ENCODE measurements around the gene UBE2V1.
"Not testable (repeated sequence)": the region's sequence is repeated elsewhere in the genome, so short reads cannot be mapped to it uniquely, and the experiment has no call there.

UBE2V1 gene

GRCh38 chr20:50137702-50138101 is 24.8 kb upstream of the UBE2V1 start:
- DNase-seq, result not testable (repeated sequence)

GRCh38 chr20:50136822-50137599 is 24.1 kb upstream of the UBE2V1 start:
- DNase-seq, result no peak

GRCh38 chr20:50135157-50135556 is 22.2 kb upstream of the UBE2V1 start:
- DNase-seq, result not testable (repeated sequence)

- DNase-seq, result no peak
Observed at GRCh38 chr20:50133474-50134217, 20.7 kb upstream of the UBE2V1 start.

GRCh38 chr20:50133041-50133440 is 20.1 kb upstream of the UBE2V1 start:
- no peak for DNase-seq

GRCh38 chr20:50130995-50131394 is 18.0 kb upstream of the UBE2V1 start:
- no peak for DNase-seq

- DNase-seq, result no peak
Observed at GRCh38 chr20:50130356-50130723, 17.4 kb upstream of the UBE2V1 start.

- no peak for DNase-seq
Observed at GRCh38 chr20:50129662-50130355, 16.9 kb upstream of the UBE2V1 start.

GRCh38 chr20:50128520-50128905 is 15.6 kb upstream of the UBE2V1 start:
- DNase-seq, result no peak

GRCh38 chr20:50127587-50128519 is 14.9 kb upstream of the UBE2V1 start:
- no peak for DNase-seq

GRCh38 chr20:50126662-50127061 is 13.7 kb upstream of the UBE2V1 start:
- DNase-seq, result no peak

- DNase-seq, result no peak
Observed at GRCh38 chr20:50125279-50125678, 12.3 kb upstream of the UBE2V1 start.

- no peak for DNase-seq
Observed at GRCh38 chr20:50124496-50124895, 11.5 kb upstream of the UBE2V1 start.

- no peak for DNase-seq
Observed at GRCh38 chr20:50123418-50123817, 10.5 kb upstream of the UBE2V1 start.

GRCh38 chr20:50122763-50123162 is 9.8 kb upstream of the UBE2V1 start:
- DNase-seq, result no peak

GRCh38 chr20:50121858-50122271 is 8.9 kb upstream of the UBE2V1 start:
- DNase-seq, result no peak

GRCh38 chr20:50120935-50121693 is 8.2 kb upstream of the UBE2V1 start:
- DNase-seq, result peak; percentile 29

- no peak for DNase-seq
Observed at GRCh38 chr20:50118203-50118602, 5.3 kb upstream of the UBE2V1 start.

- DNase-seq, result no peak
Observed at GRCh38 chr20:50116368-50116999, 3.5 kb upstream of the UBE2V1 start.

- DNase-seq, result peak; percentile 84
Observed at GRCh38 chr20:50115591-50116367, 2.8 kb upstream of the UBE2V1 start.

Data from effector CD8-positive, alpha-beta T cell (primary cell).